Natural killer cell treated with Interleukin-12 subunit alpha and Interleukin-12 subunit beta and Interleukin-15 and Interleukin-18, amount 100 ng/mL, for 72 hours (primary cell): ENCODE measurements around the gene ANTKMT. TPM values are rescaled to one million over a fixed set of nuclear protein-coding genes. Genes with fewer than 3 reads are reported as not detected.

ENCODE experiments used
- ATAC-seq, 2 donors: fragments of 150-1000 bp; cut with Tn5 transposase in 1 of 2; sonication (Bioruptor Pico), chemical (Tn5 transposase) in 1 of 2; 2 replicates each; pipeline ENCODE4 v1.10.0; 2021
- DNase-seq: peaks from one replicate; pipeline ENCODE4 v3.0.0; 2022; ENCODE audit warnings: low spot score
- H3K27ac Mint-ChIP-seq, 2 donors: 1 replicate in 1 of 2; 2 replicates in 1 of 2; pipeline ENCODE4 v1.8.0; 2022; ENCODE audit warnings: mixed read lengths in 2 of 2, mild to moderate bottlenecking in 1 of 2, moderate library complexity in 1 of 2
- H3K27me3 Mint-ChIP-seq, 2 donors: 1 replicate in 1 of 2; 2 replicates in 1 of 2; pipeline ENCODE4 v1.8.0; 2022; ENCODE audit warnings: mixed read lengths in 2 of 2
- H3K36me3 Mint-ChIP-seq: one replicate; pipeline ENCODE4 v1.8.0; 2022; ENCODE audit warnings: mixed read lengths
- H3K4me1 Mint-ChIP-seq, 2 donors: 1 replicate in 1 of 2; 2 replicates in 1 of 2; pipeline ENCODE4 v1.8.0; 2022; ENCODE audit warnings: low read depth in 2 of 2, mixed read lengths in 2 of 2, mild to moderate bottlenecking in 1 of 2
- H3K4me3 Mint-ChIP-seq: one replicate; pipeline ENCODE4 v1.8.0; 2022; ENCODE audit warnings: mixed read lengths
- H3K9me3 Mint-ChIP-seq: 2 replicates; pipeline ENCODE4 v1.8.0; 2022; ENCODE audit warnings: mixed read lengths
- total RNA-seq, 2 donors: library from RNA; stranded (reverse); gene quantifications; one replicate each; pipeline ENCODE4 v1.2.3, GENCODE V29; 2022

The ANTKMT gene
- total RNA-seq, 2 donors from 2014 or later: 29.1 to 37.9 TPM

GRCh38 chr16:700684-701584, 20.0 kb upstream of the ANTKMT start:
- DNase-seq (no peak), ATAC-seq (peak; percentile 51 to 52)
- Mint-ChIP-seq H3K36me3 (no peaks in the 10 kb centered on the region), H3K9me3 (no peaks in the 10 kb centered on the region), H3K27ac (no peak overlapping the region), H3K4me1 (no peaks in the 10 kb centered on the region), H3K27me3 (peaks cover 9% of the 10 kb centered on the region in 2 donors), H3K4me3 (no peak overlapping the region)

GRCh38 chr16:702341-702740, 18.6 kb upstream of the ANTKMT start:
- DNase-seq: no peak
- Mint-ChIP-seq H3K27me3 (peaks cover 9% of the 10 kb centered on the region in 2 donors), H3K27ac (no peak overlapping the region), H3K4me3 (no peak overlapping the region), H3K36me3 (no peaks in the 10 kb centered on the region), H3K4me1 (no peaks in the 10 kb centered on the region), H3K9me3 (no peaks in the 10 kb centered on the region)
- no peak for ATAC-seq

GRCh38 chr16:703406-703805, 17.5 kb upstream of the ANTKMT start:
- Mint-ChIP-seq H3K4me3 (no peak overlapping the region), H3K36me3 (no peaks in the 10 kb centered on the region), H3K27ac (no peak overlapping the region), H3K9me3 (no peaks in the 10 kb centered on the region), H3K27me3 (peaks cover 9 to 16% of the 10 kb centered on the region in 2 donors), H3K4me1 (no peaks in the 10 kb centered on the region)
- ATAC-seq (no peak), DNase-seq (no peak)

GRCh38 chr16:704047-704446, 16.9 kb upstream of the ANTKMT start:
- no peaks in the 10 kb centered on the region for H3K4me1 Mint-ChIP-seq
- H3K36me3 Mint-ChIP-seq: no peaks in the 10 kb centered on the region
- no peak for ATAC-seq
- H3K9me3 Mint-ChIP-seq: no peaks in the 10 kb centered on the region
- DNase-seq: no peak
- H3K27ac Mint-ChIP-seq: no peak overlapping the region
- H3K27me3 Mint-ChIP-seq: peaks cover 9 to 17% of the 10 kb centered on the region in 2 donors
- no peak overlapping the region for H3K4me3 Mint-ChIP-seq

- Mint-ChIP-seq H3K27ac (no peak overlapping the region), H3K27me3 (peaks cover 9 to 17% of the 10 kb centered on the region in 2 donors), H3K9me3 (no peaks in the 10 kb centered on the region), H3K36me3 (no peaks in the 10 kb centered on the region), H3K4me3 (no peak overlapping the region), H3K4me1 (no peaks in the 10 kb centered on the region)
- no peak for DNase-seq
- ATAC-seq: no peak
Observed at GRCh38 chr16:704552-705380, 16.2 kb upstream of the ANTKMT start.

- Mint-ChIP-seq H3K27me3 (peaks cover 9 to 17% of the 10 kb centered on the region in 2 donors), H3K36me3 (no peaks in the 10 kb centered on the region), H3K27ac (no peak within 1 kb of the TSS), H3K9me3 (no peaks in the 10 kb centered on the region), H3K4me3 (no peak within 1 kb of the TSS), H3K4me1 (no peaks in the 10 kb centered on the region)
- ATAC-seq (no peak), DNase-seq (no peak)
Observed at GRCh38 chr16:705431-706188, 15.3 kb upstream of the ANTKMT start, which contains the start of gene FBXL16. TSS of gene FBXL16 (minus strand) at chr16:705801. CDS start at chr16:697405, 8,396 bp downstream.

- H3K27me3 Mint-ChIP-seq: peaks cover 9 to 17% of the 10 kb centered on the region in 2 donors
- DNase-seq: no peak
- no peaks in the 10 kb centered on the region for H3K4me1 Mint-ChIP-seq
- no peaks in the 10 kb centered on the region for H3K36me3 Mint-ChIP-seq
- ATAC-seq: no peak
- no peak overlapping the region for H3K27ac Mint-ChIP-seq
- no peak overlapping the region for H3K4me3 Mint-ChIP-seq
- H3K9me3 Mint-ChIP-seq: no peaks in the 10 kb centered on the region
Observed at GRCh38 chr16:706189-707061, 14.5 kb upstream of the ANTKMT start.

GRCh38 chr16:707062-707538, 13.8 kb upstream of the ANTKMT start:
- H3K9me3 Mint-ChIP-seq: no peaks in the 10 kb centered on the region
- peaks cover 7 to 16% of the 10 kb centered on the region in 2 donors for H3K27me3 Mint-ChIP-seq
- H3K4me1 Mint-ChIP-seq: no peaks in the 10 kb centered on the region

GRCh38 chr16:708019-708418, 12.9 kb upstream of the ANTKMT start:
- H3K4me3 Mint-ChIP-seq: no peak overlapping the region
- peaks cover 0 to 13% of the 10 kb centered on the region in 2 donors for H3K27me3 Mint-ChIP-seq
- no peaks in the 10 kb centered on the region for H3K36me3 Mint-ChIP-seq
- ATAC-seq: no peak
- DNase-seq: no peak
- H3K27ac Mint-ChIP-seq: no peak overlapping the region
- H3K9me3 Mint-ChIP-seq: no peaks in the 10 kb centered on the region
- peaks cover 0 to 3% of the 10 kb centered on the region in 2 donors for H3K4me1 Mint-ChIP-seq

More at GRCh38 chr16:707062-707538, 13.8 kb upstream of the ANTKMT start:
- Mint-ChIP-seq H3K4me3 (no peak overlapping the region), H3K36me3 (no peaks in the 10 kb centered on the region), H3K27ac (no peak overlapping the region)
- ATAC-seq (no peak), DNase-seq (no peak)

GRCh38 chr16:708959-709358, 12.0 kb upstream of the ANTKMT start:
- DNase-seq: no peak
- no peaks in the 10 kb centered on the region for H3K36me3 Mint-ChIP-seq
- peaks cover 0 to 3% of the 10 kb centered on the region in 2 donors for H3K4me1 Mint-ChIP-seq
- no peak overlapping the region for H3K4me3 Mint-ChIP-seq
- no peak for ATAC-seq
- H3K9me3 Mint-ChIP-seq: no peaks in the 10 kb centered on the region
- peaks cover 0 to 13% of the 10 kb centered on the region in 2 donors for H3K27me3 Mint-ChIP-seq
- H3K27ac Mint-ChIP-seq: no peak overlapping the region

- Mint-ChIP-seq H3K9me3 (no peaks in the 10 kb centered on the region), H3K4me1 (peaks cover 0 to 3% of the 10 kb centered on the region in 2 donors), H3K27ac (no peak overlapping the region), H3K36me3 (no peaks in the 10 kb centered on the region), H3K4me3 (no peak overlapping the region), H3K27me3 (peaks cover 0 to 11% of the 10 kb centered on the region in 2 donors)
- no peak for ATAC-seq
- no peak for DNase-seq
Observed at GRCh38 chr16:709566-710499, 11.1 kb upstream of the ANTKMT start.
